Activated CD4-positive, alpha-beta T cell treated with anti-CD3 and anti-CD28 coated beads, Interleukin-2, Interleukin-4, amounts not matched to agents 100 ng/mL and 50 ng/mL, durations not matched to agents 16 hours and 8 hours (primary cell): ENCODE measurements around the gene SCARB2.
A peak's percentile ranks its signal among the peaks of the same experiment; 100 is the strongest.

Experiments used
- DNase-seq: peaks from one replicate; pipeline ENCODE4 v3.0.0-alpha.2; 2020; ENCODE audit warnings: low spot score

Gene SCARB2

DNA sequence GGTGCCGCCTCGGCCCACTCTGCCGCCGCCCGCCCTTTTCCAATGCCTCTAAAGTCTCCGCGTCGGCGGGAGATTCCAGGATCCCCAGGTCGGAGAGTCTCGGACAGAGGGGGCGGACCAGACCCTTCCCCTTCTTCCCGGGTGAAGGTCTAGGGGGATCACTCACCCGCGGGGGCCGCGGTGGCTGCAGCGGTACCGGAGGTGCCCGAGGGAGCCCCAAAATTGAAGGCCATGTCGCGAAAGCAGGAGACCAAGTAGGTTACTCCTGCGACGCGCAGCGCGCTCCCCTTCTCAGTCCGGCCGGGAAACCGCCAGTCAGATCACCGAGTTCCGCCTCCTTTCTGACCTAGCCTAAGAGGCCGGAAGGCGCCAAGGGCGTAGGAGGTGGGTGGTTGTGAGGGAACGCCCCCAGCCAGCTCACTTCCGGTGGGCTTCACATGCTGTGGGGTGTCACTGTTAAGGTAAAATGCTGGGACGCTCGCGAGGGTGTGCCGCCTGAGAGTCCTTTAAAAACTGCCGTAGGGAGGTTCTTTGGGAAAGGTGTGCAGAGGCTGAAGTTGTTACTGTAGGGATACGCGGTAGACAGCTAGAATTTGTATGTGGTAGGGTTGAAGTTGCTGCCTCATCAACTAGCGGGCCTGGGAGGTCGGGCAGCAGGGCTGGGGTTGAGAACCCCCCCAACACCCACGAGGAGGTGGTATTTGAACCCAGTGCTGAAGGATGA is 65.3 kb downstream of the SCARB2 start, which contains the start of gene NUP54:
NUP54 (minus strand) TSS at position 256 of the 724 bp plus-strand sequence; CDS start at position 233, 23 bp downstream.
- DNase-seq, result peak; percentile 97

DNA sequence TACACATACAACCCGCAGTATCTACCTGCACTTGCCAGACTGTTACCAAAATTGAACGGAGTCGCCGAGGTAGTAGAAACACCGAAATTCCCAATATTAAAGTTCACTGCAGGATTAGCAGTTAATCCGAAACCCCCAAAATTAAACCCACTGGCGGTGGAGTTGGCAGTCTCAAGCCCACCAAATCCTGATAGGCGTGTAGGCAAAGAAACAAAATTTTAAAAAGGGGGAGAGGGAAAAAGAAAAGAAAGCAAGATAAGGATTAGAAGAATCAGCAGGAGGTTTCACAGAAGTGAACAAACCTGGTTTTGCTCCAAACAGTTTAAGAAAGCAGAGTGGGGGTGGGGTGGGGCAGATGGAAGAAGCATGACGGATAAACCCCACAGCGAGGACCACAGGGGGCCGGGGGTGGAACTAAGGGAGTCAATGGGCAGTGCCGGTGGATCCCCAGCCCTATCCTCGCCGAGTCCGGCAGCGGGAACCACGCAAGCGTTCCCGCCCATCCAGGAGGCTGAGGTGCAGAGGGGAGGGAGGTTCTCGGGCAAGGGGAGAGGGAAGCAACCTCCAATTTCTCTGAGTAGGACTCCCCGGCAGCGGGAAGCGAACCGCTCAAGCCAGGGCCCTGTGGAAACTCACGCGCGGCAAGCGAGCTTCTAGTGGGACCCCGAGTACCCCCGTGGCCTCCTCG is 66.0 kb downstream of the SCARB2 start:
- peak; percentile 56 for DNase-seq

DNA sequence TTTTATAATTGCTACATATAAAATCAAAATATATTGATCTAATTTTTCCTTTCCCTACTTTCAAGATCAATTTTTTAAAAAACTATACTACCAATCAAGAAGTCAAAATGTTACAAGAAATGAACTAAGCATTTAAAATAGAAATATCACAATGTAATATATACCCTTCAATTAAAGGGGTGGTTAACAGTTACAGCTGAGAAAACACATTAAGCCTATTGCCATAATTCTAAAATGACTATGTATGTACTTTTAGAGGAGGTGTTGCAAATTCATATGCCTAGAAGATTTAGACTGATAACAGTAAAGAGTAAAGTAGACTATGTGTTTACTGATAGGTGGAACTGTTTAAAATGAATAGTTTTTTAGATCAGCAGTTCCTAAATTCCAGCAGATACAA is 69.1 kb downstream of the SCARB2 start:
- no peak for DNase-seq

DNA sequence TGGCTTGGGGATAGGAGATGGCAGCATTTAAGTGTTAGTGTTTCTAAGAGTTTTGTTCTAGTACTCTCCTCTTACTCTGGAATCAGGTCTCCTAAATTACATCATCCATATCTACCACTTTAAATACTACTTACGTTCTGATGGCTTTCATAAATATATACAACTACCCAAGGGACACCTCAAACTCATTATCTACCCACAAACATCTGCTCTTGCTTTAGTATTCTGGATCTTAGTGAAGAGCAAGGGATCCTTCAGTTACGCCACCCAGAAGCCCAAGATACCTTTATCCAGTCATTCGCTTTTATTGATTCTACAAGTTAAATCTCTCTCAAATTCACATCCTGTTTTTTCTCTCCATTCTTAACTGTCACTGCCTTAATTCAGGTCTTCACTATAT is 72.4 kb downstream of the SCARB2 start:
- DNase-seq, result no peak

DNA sequence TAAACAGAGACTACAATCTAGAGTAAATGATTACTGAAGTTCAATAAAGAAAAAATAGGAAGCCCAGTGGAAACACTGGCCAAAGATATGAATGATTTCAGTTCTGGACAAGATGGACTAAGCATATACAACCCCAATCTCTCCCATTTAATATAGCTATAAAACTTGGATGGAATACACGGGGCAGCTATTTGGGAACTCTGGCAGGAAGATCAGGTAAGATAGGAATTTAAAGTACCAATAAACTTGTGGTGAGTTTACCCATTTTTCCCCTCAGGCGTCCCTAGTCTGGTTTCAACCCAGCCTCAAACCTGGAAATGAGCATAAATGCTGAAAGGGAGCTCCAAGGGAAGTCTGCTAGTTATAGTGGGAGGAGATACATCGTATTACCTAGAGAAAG is 85.9 kb downstream of the SCARB2 start:
- no peak for DNase-seq

DNA sequence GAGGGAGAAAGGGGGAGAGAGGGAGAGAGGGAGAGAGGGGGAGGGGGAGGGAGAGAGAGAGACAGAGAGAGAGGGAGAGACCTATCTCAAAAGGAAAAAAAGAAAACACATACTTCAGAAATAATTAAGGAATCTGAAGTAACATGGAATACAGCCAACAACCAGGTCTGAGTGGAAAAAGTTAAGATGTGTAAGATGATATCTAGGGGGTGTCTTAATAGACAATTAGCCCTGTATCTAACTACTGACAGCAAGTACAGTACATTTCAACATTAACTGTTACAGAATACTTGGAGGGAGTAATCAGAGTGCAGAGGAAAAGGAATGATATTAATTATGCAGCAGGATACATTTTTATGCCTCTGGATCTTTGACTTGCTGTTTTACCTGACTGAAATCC is 87.8 kb downstream of the SCARB2 start:
- no peak for DNase-seq

DNA sequence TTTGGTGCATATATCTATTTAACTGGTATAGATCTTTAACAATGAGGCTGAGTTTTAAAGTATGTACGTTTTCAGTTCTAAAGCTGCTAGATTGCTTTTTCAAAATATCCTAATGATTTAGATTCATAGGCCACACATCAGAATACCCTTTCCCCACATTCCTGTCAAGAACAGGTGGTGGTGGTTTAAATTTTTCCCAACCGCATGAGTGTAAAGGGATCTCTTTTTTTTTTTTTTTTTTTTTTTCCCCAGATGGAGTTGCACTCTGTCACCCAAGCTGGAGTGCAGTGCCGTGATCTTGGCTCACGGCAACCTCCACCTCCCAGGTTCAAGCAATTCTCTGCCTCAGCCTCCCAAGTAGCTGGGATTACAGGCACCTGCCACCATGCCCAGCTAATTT is 93.4 kb downstream of the SCARB2 start:
- DNase-seq, result no peak

DNA sequence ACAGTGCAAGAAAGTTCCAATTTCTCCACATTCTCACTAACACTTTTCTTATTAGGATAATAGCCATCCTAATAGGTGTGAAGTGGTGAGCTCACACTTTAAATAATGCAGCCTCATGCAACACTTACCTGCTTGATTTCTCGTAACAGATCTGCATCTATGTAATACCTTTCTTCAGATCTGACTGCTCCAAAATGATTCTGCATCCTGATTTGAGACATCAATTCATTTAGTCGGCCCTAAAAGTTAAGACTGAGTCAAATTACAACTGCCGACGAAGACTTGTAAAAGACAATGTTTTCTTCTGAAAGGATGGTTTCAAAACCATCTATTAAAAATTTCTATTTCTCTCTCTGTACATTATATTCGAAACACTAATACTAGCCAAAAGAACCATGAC is 96.1 kb downstream of the SCARB2 start:
- DNase-seq, result peak; percentile 46

DNA sequence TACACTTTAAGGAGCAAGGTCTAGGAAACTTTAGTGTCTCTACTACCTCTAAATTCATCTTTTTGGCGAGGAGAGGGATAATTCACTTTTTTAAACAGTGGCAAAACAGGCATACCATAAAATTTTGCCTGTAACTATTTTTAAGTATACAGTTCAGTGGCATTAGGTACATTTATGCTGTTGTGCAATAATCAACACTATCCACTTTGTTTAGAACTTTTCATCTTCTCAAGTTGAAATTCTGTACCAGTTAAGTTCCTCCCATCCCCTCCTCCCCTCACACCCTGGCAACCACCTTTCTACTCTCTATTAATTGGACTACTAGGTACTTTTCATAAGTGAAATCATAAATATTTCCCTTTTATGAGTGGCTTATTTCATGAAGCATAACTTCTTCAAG is 96.8 kb downstream of the SCARB2 start:
- no peak for DNase-seq
